ENCODE results near the gene SLC4A2. TPM values are rescaled to one million over a fixed set of nuclear protein-coding genes. Genes with fewer than 3 reads are reported as not detected.
A peak's percentile ranks its signal among the peaks of the same experiment; 100 is the strongest.

SLC4A2 gene
- total RNA-seq, 1 donor from 2014 or later = 99.4 TPM

- no peak overlapping the region for H3K4me3 Mint-ChIP-seq (ENCODE audit: unreplicated experiment)
- DNase-seq = no peak
- peaks cover 32% of the 10 kb centered on the region for H3K4me1 Mint-ChIP-seq (ENCODE audit: low read depth, unreplicated experiment)
- peaks cover 22% of the 10 kb centered on the region for H3K27me3 Mint-ChIP-seq (ENCODE audit: unreplicated experiment)
- no peak for TF ChIP-seq CTCF (IDR thresholded peaks at IDR 0.05; ENCODE audit: partially characterized antibody, unreplicated experiment)
- no peak overlapping the region for H3K27ac Mint-ChIP-seq (ENCODE audit: unreplicated experiment)
- no peaks in the 10 kb centered on the region for H3K36me3 Mint-ChIP-seq (ENCODE audit: unreplicated experiment)
- H3K9me3 Mint-ChIP-seq (ENCODE audit: unreplicated experiment) = peaks cover 24% of the 10 kb centered on the region
Measured at GRCh38 chr7:151123158-151123821, 63.9 kb downstream of the SLC4A2 start.

- peak overlapping the region; percentile 79 for H3K27ac Mint-ChIP-seq (ENCODE audit: unreplicated experiment)
- peak; percentile 92 for TF ChIP-seq CTCF (IDR thresholded peaks at IDR 0.05; ENCODE audit: partially characterized antibody, unreplicated experiment)
- DNase-seq = peak; percentile 89
- H3K9me3 Mint-ChIP-seq (ENCODE audit: unreplicated experiment) = peaks cover 21% of the 10 kb centered on the region
- peaks cover 35% of the 10 kb centered on the region for H3K4me1 Mint-ChIP-seq (ENCODE audit: low read depth, unreplicated experiment)
- H3K4me3 Mint-ChIP-seq (ENCODE audit: unreplicated experiment) = peak overlapping the region; percentile 83
- peaks cover 26% of the 10 kb centered on the region for H3K27me3 Mint-ChIP-seq (ENCODE audit: unreplicated experiment)
- no peaks in the 10 kb centered on the region for H3K36me3 Mint-ChIP-seq (ENCODE audit: unreplicated experiment)
Measured at GRCh38 chr7:151123822-151124464, 64.6 kb downstream of the SLC4A2 start.

GRCh38 chr7:151124481-151124880 is 65.1 kb downstream of the SLC4A2 start:
- Mint-ChIP-seq H3K36me3 (ENCODE audit: unreplicated experiment) (no peaks in the 10 kb centered on the region), H3K4me3 (ENCODE audit: unreplicated experiment) (peak overlapping the region; percentile 83), H3K4me1 (ENCODE audit: low read depth, unreplicated experiment) (peaks cover 33% of the 10 kb centered on the region), H3K27me3 (ENCODE audit: unreplicated experiment) (peaks cover 26% of the 10 kb centered on the region), H3K9me3 (ENCODE audit: unreplicated experiment) (peaks cover 19% of the 10 kb centered on the region), H3K27ac (ENCODE audit: unreplicated experiment) (peak overlapping the region; percentile 79)
- DNase-seq = no peak
- no peak for TF ChIP-seq CTCF (IDR thresholded peaks at IDR 0.05; ENCODE audit: partially characterized antibody, unreplicated experiment)

- Mint-ChIP-seq H3K4me1 (ENCODE audit: low read depth, unreplicated experiment) (peaks cover 33% of the 10 kb centered on the region), H3K36me3 (ENCODE audit: unreplicated experiment) (no peaks in the 10 kb centered on the region), H3K27ac (ENCODE audit: unreplicated experiment) (peak overlapping the region; percentile 79), H3K27me3 (ENCODE audit: unreplicated experiment) (peaks cover 26% of the 10 kb centered on the region), H3K9me3 (ENCODE audit: unreplicated experiment) (peaks cover 19% of the 10 kb centered on the region), H3K4me3 (ENCODE audit: unreplicated experiment) (peak overlapping the region; percentile 83)
- no peak for TF ChIP-seq CTCF (IDR thresholded peaks at IDR 0.05; ENCODE audit: partially characterized antibody, unreplicated experiment)
- no peak for DNase-seq
Measured at GRCh38 chr7:151124899-151125399, 65.6 kb downstream of the SLC4A2 start.

- peak; percentile 84 for DNase-seq
Measured at GRCh38 chr7:151125470-151125845, 66.1 kb downstream of the SLC4A2 start.

More at GRCh38 chr7:151125470-151125845, 66.1 kb downstream of the SLC4A2 start:
- Mint-ChIP-seq H3K9me3 (ENCODE audit: unreplicated experiment) (peaks cover 21% of the 10 kb centered on the region), H3K4me3 (ENCODE audit: unreplicated experiment) (peak overlapping the region; percentile 83), H3K4me1 (ENCODE audit: low read depth, unreplicated experiment) (peaks cover 33% of the 10 kb centered on the region), H3K27me3 (ENCODE audit: unreplicated experiment) (peaks cover 29% of the 10 kb centered on the region), H3K27ac (ENCODE audit: unreplicated experiment) (peak overlapping the region; percentile 79), H3K36me3 (ENCODE audit: unreplicated experiment) (no peaks in the 10 kb centered on the region)
- no peak for TF ChIP-seq CTCF (IDR thresholded peaks at IDR 0.05; ENCODE audit: partially characterized antibody, unreplicated experiment)

All from glutamatergic neuron (in vitro differentiated cells).